Panc1 (cell line): ENCODE measurements around the gene SCLT1.

Experiments used
- CTCF ChIP-seq: fragments of 450-650 bp; IDR thresholded peaks from 2 replicates; pipeline ENCODE4 v1.5.1; 2017; ENCODE audit warnings: mild to moderate bottlenecking
- POLR2AphosphoS5 ChIP-seq: IDR thresholded peaks from 2 replicates; pipeline ENCODE4 v1.6.1; 2012; ENCODE audit warnings: mild to moderate bottlenecking, low read depth, low read length, moderate library complexity

DNA sequence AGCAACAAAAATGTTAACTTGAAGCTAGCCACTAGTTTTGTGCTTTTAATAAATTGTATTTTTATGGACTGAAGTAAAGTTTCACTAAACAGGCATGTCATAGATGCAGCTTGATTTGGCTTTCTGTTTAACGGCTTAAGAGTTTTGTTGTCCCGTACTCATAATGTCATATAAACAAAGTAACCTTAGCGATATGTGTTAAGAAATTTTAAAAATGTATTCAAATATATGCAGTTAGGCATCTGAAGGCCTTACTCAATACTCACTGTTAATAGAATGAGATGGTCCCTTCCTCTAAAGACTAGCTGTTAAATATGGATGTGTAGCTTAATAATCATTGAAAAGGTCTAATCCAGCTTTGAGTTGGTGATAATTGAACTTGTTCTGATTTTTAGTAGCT, 1.0 kb upstream of the SCLT1 start:
- no peak for TF ChIP-seq CTCF
- no peak for TF ChIP-seq POLR2AphosphoS5
